Endothelial cell of umbilical vein (primary cell): Measurements from ENCODE around the gene ASB2. TPM values are rescaled to one million over a fixed set of nuclear protein-coding genes. Genes with fewer than 3 reads are reported as not detected.

ENCODE experiments used
- BruUV-seq: library from RNA; stranded (reverse); fragments of 400-500 nt; replicated peaks from 2 replicates; lab custom pipeline; 2021; lab: Mats Ljungman, UMichigan
- CTCF ChIA-PET: fragments of 300-600, 350-600 bp; sonication (Branson Sonifier 250); formaldehyde crosslinking; loops from one replicate; lab custom pipeline; 2021; ENCODE audit warnings: antibody characterized with exemption, inconsistent platforms; lab: Charles Lee
- POLR2A ChIA-PET: fragments of 300-600, 350-600 bp; sonication (Branson Sonifier 250); formaldehyde crosslinking; loops from one replicate; lab custom pipeline; 2021; ENCODE audit warnings: antibody characterized with exemption, inconsistent platforms; lab: Charles Lee
- DNase-seq: peaks from one replicate; pipeline ENCODE4 v3.0.0-alpha.2; 2011; ENCODE audit warnings: low read depth, low spot score
- FAIRE-seq: peaks from 2 replicates; lab custom pipeline; 2011; peaks lifted over from hg19 to GRCh38; lab: Jason Lieb, UNC
- H2AFZ ChIP-seq: 2 replicates; pipeline ENCODE4 v1.6.0; 2012; ENCODE audit warnings: low read depth, low read length, control low read depth, inconsistent platforms
- H3K27ac ChIP-seq: 2 replicates; pipeline ENCODE4 v1.5.1; 2011; ENCODE audit warnings: low read depth, mild to moderate bottlenecking, control low read depth, low read length, moderate library complexity; ENCODE audit not compliant: insufficient read depth
- H3K27me3 ChIP-seq, 2 experiments: 2 replicates each; pipeline versions ENCODE4 v1.6.0 to v1.6.1; 2011; ENCODE audit warnings: low read length in 2 of 2, mixed read lengths in 1 of 2; ENCODE audit not compliant: control insufficient read depth in 2 of 2, insufficient read depth in 2 of 2
- H3K36me3 ChIP-seq, 2 experiments: 2 replicates in 1 of 2; 3 replicates in 1 of 2; pipeline ENCODE4 v1.5.1; 2011; ENCODE audit warnings: low read length in 2 of 2, mild to moderate bottlenecking in 1 of 2, moderate library complexity in 1 of 2; ENCODE audit not compliant: control insufficient read depth in 2 of 2, insufficient read depth in 2 of 2; ENCODE audit errors: extremely low read depth in 1 of 2
- H3K4me1 ChIP-seq: 3 replicates; pipeline ENCODE4 v1.5.1; 2011; ENCODE audit warnings: mild to moderate bottlenecking, low read length; ENCODE audit not compliant: control insufficient read depth, insufficient read depth; ENCODE audit errors: extremely low read depth
- H3K4me2 ChIP-seq: 2 replicates; pipeline ENCODE4 v1.6.1; 2011; ENCODE audit warnings: low read length, control low read depth, mixed read lengths; ENCODE audit not compliant: insufficient read depth
- H3K4me3 ChIP-seq, 3 experiments: fragments of 200-600 bp in 1 of 3; sonication (generic), shearing (Covaris generic) in 1 of 3; replicated peaks in 1 of 3; 2 replicates each; pipeline ENCODE4 v1.5.1; 2011 to 2016; ENCODE audit warnings: control low read depth in 3 of 3, low read length in 3 of 3, mild to moderate bottlenecking in 2 of 3, inconsistent platforms in 1 of 3, low read depth in 1 of 3, moderate library complexity in 1 of 3; ENCODE audit not compliant: insufficient read depth in 1 of 3
- H3K79me2 ChIP-seq: 2 replicates; pipeline ENCODE4 v1.6.0; 2012; ENCODE audit warnings: low read length, inconsistent platforms; ENCODE audit not compliant: control insufficient read depth, insufficient read depth
- H3K9ac ChIP-seq: replicated peaks from 2 replicates; pipeline ENCODE3; 2011; ENCODE audit warnings: low read length, control low read depth; ENCODE audit not compliant: insufficient read depth; ENCODE audit errors: extremely low read depth
- H3K9me1 ChIP-seq: replicated peaks from 3 replicates; pipeline ENCODE4 v1.6.0; 2011; ENCODE audit warnings: mild to moderate bottlenecking, low read length; ENCODE audit not compliant: control insufficient read depth, insufficient read depth; ENCODE audit errors: extremely low read depth
- H3K9me3 ChIP-seq: replicated peaks from 2 replicates; pipeline ENCODE4 v1.5.1; 2012; ENCODE audit warnings: low read length, inconsistent platforms; ENCODE audit not compliant: control insufficient read depth, insufficient read depth
- H4K20me1 ChIP-seq: replicated peaks from 2 replicates; pipeline ENCODE3; 2011; ENCODE audit warnings: mild to moderate bottlenecking, low read length; ENCODE audit not compliant: control insufficient read depth, insufficient read depth; ENCODE audit errors: extremely low read depth
- EZH2 ChIP-seq: IDR thresholded peaks from 2 replicates; pipeline ENCODE4 v1.6.1; 2012; ENCODE audit warnings: borderline replicate concordance, low read depth, mild to moderate bottlenecking, moderate library complexity, low read length, inconsistent platforms; ENCODE audit not compliant: severe bottlenecking
- JUN ChIP-seq: IDR thresholded peaks from 2 replicates; pipeline ENCODE4 v1.6.1; 2011; ENCODE audit warnings: borderline replicate concordance, low read depth; ENCODE audit not compliant: insufficient read length, insufficient read depth
- MYC ChIP-seq: IDR thresholded peaks from one replicate; pipeline ENCODE4 v1.6.1; 2011; ENCODE audit warnings: mild to moderate bottlenecking, low read depth, low read length
- dilution Hi-C: fragments of 300-500 bp; cut with MboI; formaldehyde crosslinking; loops from one replicate; pipeline ENCODE4 v1.15.0; 2019; ENCODE audit warnings: low sequenced_read_pairs; ENCODE audit not compliant: extremely low pct_ligation_motif_present
- intact Hi-C: fragments of 100-400 bp; cut with micrococcal nuclease; formaldehyde crosslinking; loops from one replicate; pipeline ENCODE4 v1.10.0; 2022
- polyA plus RNA-seq, 4 experiments: library from polyadenylated mRNA; depleted of rRNA in 3 of 4; stranded (reverse) in 3 of 4; unstranded in 1 of 4; fragments of >200 nt; gene quantifications; 2 replicates each; pipeline versions ENCODE4 v1.2.1 to v1.2.3, GENCODE V29; 2011 to 2012; ENCODE audit warnings: missing spikeins in 1 of 4
- total RNA-seq: library from RNA; stranded (reverse); gene quantifications from 2 replicates; pipeline ENCODE4 v1.2.3, GENCODE V29; 2021

The ASB2 gene
- total and polyA plus RNA-seq, 2 donors (not counting 3 experiments of a cell fraction or from before 2014, with no cell fraction given) = not detected

DNA sequence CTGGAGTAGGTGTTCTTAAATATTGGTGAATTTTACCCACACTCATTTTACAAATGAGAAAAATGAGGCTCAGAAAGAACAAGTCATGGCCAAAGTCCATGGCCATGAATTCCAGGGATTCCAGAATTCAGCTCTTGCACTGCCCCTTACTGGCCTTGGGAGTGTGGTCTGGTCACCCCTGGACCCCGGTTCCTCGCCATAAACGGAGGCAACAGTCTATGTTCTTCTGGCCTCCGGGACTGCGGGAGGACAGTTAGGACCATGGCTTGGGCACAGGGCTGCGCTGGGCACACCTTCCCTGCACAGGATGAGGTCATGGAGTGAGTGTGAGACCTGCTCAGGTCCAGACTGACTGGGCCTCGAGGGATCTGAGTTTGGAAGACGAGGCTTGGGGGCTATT is 27.6 kb upstream of the ASB2 start:
- ChIA-PET CTCF (interaction anchor here (1.0 to 12.5 kb wide), 4 partner anchors 14 to 65 kb away, joined by 3 to 368 read pairs (median 4); no protein-coding TSS in a partner anchor), POLR2A (no interaction called here)
- Histone ChIP-seq H3K27ac (no peak overlapping the region), H4K20me1 (no peaks in the 10 kb centered on the region), H3K36me3 (no peaks in the 10 kb centered on the region), H3K4me3 (no peak overlapping the region), H3K4me1 (no peaks in the 10 kb centered on the region), H3K9me1 (no peaks in the 10 kb centered on the region), H3K79me2 (no peaks in the 10 kb centered on the region), H3K4me2 (no peak overlapping the region), H3K9ac (no peak overlapping the region), H2AFZ (no peak overlapping the region), H3K9me3 (no peaks in the 10 kb centered on the region), H3K27me3 (no peaks in the 10 kb centered on the region)
- intact Hi-C loops (loop anchor here (10.0 kb wide), 1 partner anchor 349 kb away; no protein-coding TSS in a partner anchor), dilution Hi-C loops (no loop called here)
- no peak for FAIRE-seq
- no peak for DNase-seq
- BruUV-seq = no TSS peak
- TF ChIP-seq EZH2 (no peak), MYC (no peak), JUN (no peak)

DNA sequence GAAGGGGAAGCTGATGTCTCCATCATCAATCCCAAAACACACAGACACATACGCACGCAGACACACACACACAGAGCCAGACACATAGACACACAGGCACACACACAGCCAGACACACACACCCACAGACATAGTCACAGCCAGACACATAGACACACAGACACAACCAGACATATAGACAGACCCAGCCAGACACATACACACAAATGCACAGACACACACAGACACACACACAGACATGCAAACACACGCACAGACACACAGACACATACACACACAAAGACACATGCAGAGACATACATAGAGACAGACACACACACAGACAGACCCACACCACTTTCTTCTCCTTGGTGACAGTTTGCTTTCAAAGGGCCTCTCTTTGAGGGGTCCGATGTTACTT is 27.0 kb upstream of the ASB2 start:
- Histone ChIP-seq H3K9ac (no peak overlapping the region), H3K79me2 (no peaks in the 10 kb centered on the region), H3K36me3 (no peaks in the 10 kb centered on the region), H3K9me3 (no peaks in the 10 kb centered on the region), H3K27me3 (no peaks in the 10 kb centered on the region), H3K4me2 (no peak overlapping the region), H3K4me3 (no peak overlapping the region), H2AFZ (no peak overlapping the region), H3K9me1 (no peaks in the 10 kb centered on the region), H3K4me1 (no peaks in the 10 kb centered on the region), H4K20me1 (no peaks in the 10 kb centered on the region), H3K27ac (no peak overlapping the region)
- no peak for FAIRE-seq
- dilution Hi-C loops = no loop called here
- no TSS peak for BruUV-seq
- TF ChIP-seq JUN = no peak
- no peak for TF ChIP-seq MYC
- intact Hi-C loops = loop anchor here (10.0 kb wide), 1 partner anchor 349 kb away; no protein-coding TSS in a partner anchor
- POLR2A ChIA-PET = no interaction called here
- no peak for DNase-seq
- CTCF ChIA-PET = interaction anchor here (0.6 to 12.5 kb wide), 3 partner anchors 14 to 64 kb away, joined by 4 to 368 read pairs (median 5); no protein-coding TSS in a partner anchor
